H9 (cell line): ENCODE results near the gene BBX. TPM values are rescaled to one million over a fixed set of nuclear protein-coding genes. Genes with fewer than 3 reads are reported as not detected.

ENCODE experiments used
- DNase-seq: peaks from one replicate; pipeline ENCODE4 v3.0.0-alpha.2; 2017
- H2AFZ ChIP-seq: one replicate; pipeline ENCODE4 v1.6.1; 2013; ENCODE audit warnings: mild to moderate bottlenecking, low read length, control low read depth, moderate library complexity
- H2AK5ac ChIP-seq: 2 replicates; pipeline ENCODE4 v1.6.1; 2013; ENCODE audit warnings: low read length, control low read depth, mixed read lengths; ENCODE audit not compliant: insufficient read length
- H2BK120ac ChIP-seq: one replicate; pipeline ENCODE4 v1.6.1; 2013; ENCODE audit warnings: low read depth, mild to moderate bottlenecking, low read length, control low read depth, inconsistent platforms; ENCODE audit not compliant: poor library complexity, severe bottlenecking
- H2BK12ac ChIP-seq: 2 replicates; pipeline ENCODE4 v1.6.1; 2013; ENCODE audit warnings: low read length, control low read depth, mixed read lengths, low read depth; ENCODE audit not compliant: insufficient read length
- H2BK15ac ChIP-seq: 2 replicates; pipeline ENCODE4 v1.6.1; 2013; ENCODE audit warnings: low read depth, low read length, control low read depth
- H2BK20ac ChIP-seq: one replicate; pipeline ENCODE4 v1.6.1; 2013; ENCODE audit warnings: low read depth, mild to moderate bottlenecking, low read length, control low read depth, inconsistent platforms; ENCODE audit not compliant: poor library complexity, severe bottlenecking
- H2BK5ac ChIP-seq: 2 replicates; pipeline ENCODE4 v1.6.1; 2013; ENCODE audit warnings: low read length, control low read depth, mixed read lengths; ENCODE audit not compliant: insufficient read length
- H3K14ac ChIP-seq: 2 replicates; pipeline ENCODE4 v1.6.1; 2013; ENCODE audit warnings: low read length, control low read depth; ENCODE audit not compliant: insufficient read depth
- H3K18ac ChIP-seq: 2 replicates; pipeline ENCODE4 v1.6.1; 2013; ENCODE audit warnings: low read depth, mild to moderate bottlenecking, mixed read lengths, low read length, control low read depth; ENCODE audit not compliant: insufficient read length
- H3K23ac ChIP-seq: 2 replicates; pipeline ENCODE4 v1.6.1; 2013; ENCODE audit warnings: low read length, control low read depth, mixed read lengths, low read depth; ENCODE audit not compliant: insufficient read length
- H3K23me2 ChIP-seq: 2 replicates; pipeline ENCODE4 v1.6.1; 2013; ENCODE audit warnings: low read depth, mild to moderate bottlenecking, mixed read lengths, low read length, control low read depth; ENCODE audit not compliant: insufficient read length, poor library complexity, severe bottlenecking
- H3K27ac ChIP-seq: 2 replicates; pipeline ENCODE4 v1.5.1; 2013; ENCODE audit warnings: low read length, control low read depth, mixed read lengths, low read depth; ENCODE audit not compliant: insufficient read length
- H3K27me3 ChIP-seq: 2 replicates; pipeline ENCODE4 v1.6.1; 2013; ENCODE audit warnings: low read length, control low read depth, inconsistent platforms; ENCODE audit not compliant: insufficient read depth
- H3K4ac ChIP-seq: 2 replicates; pipeline ENCODE4 v1.6.1; 2013; ENCODE audit warnings: low read depth, mild to moderate bottlenecking, control low read depth, inconsistent platforms, low read length, moderate library complexity
- H3K4me1 ChIP-seq: 2 replicates; pipeline ENCODE4 v1.6.1; 2013; ENCODE audit warnings: low read length, control low read depth, inconsistent platforms; ENCODE audit not compliant: insufficient read depth
- H3K4me2 ChIP-seq: 2 replicates; pipeline ENCODE4 v1.6.1; 2013; ENCODE audit warnings: low read length, control low read depth, mixed read lengths; ENCODE audit not compliant: insufficient read length, insufficient read depth
- H3K56ac ChIP-seq: 2 replicates; pipeline ENCODE4 v1.6.1; 2013; ENCODE audit warnings: low read depth, mild to moderate bottlenecking, mixed read lengths, low read length, control low read depth; ENCODE audit not compliant: insufficient read length
- H3K79me1 ChIP-seq: 2 replicates; pipeline ENCODE4 v1.6.1; 2013; ENCODE audit warnings: low read depth, mild to moderate bottlenecking, moderate library complexity, low read length, control low read depth, inconsistent platforms; ENCODE audit not compliant: insufficient read depth, poor library complexity, severe bottlenecking
- H3K79me2 ChIP-seq: 2 replicates; pipeline ENCODE4 v1.6.1; 2013; ENCODE audit warnings: low read length, control low read depth, inconsistent platforms; ENCODE audit not compliant: insufficient read depth
- H3K9ac ChIP-seq: 2 replicates; pipeline ENCODE4 v1.6.1; 2013; ENCODE audit warnings: low read length, control low read depth, mixed read lengths; ENCODE audit not compliant: insufficient read length; ENCODE audit errors: extremely low read depth
- H3K9me3 ChIP-seq: one replicate; pipeline ENCODE4 v1.6.1; 2013; ENCODE audit warnings: low read depth, low read length, inconsistent platforms; ENCODE audit not compliant: control insufficient read depth
- H3T11ph ChIP-seq: one replicate; pipeline ENCODE4 v1.6.1; 2013; ENCODE audit warnings: mild to moderate bottlenecking, low read length, control low read depth, inconsistent platforms
- H4K20me1 ChIP-seq: one replicate; pipeline ENCODE4 v1.6.1; 2013; ENCODE audit not compliant: control insufficient read depth, insufficient read length, insufficient read depth
- H4K5ac ChIP-seq: 2 replicates; pipeline ENCODE4 v1.6.1; 2013; ENCODE audit warnings: low read depth, mild to moderate bottlenecking, mixed read lengths, low read length, control low read depth; ENCODE audit not compliant: insufficient read length
- H4K8ac ChIP-seq: replicated peaks from 2 replicates; pipeline ENCODE4 v1.6.1; 2013; ENCODE audit warnings: low read length, control low read depth, mixed read lengths, low read depth; ENCODE audit not compliant: insufficient read length
- H4K91ac ChIP-seq: 2 replicates; pipeline ENCODE4 v1.6.1; 2013; ENCODE audit warnings: low read depth, mild to moderate bottlenecking, moderate library complexity, mixed read lengths, low read length, control low read depth; ENCODE audit not compliant: insufficient read length
- H3K27ac Mint-ChIP-seq, 3 experiments: 2 replicates in 2 of 3; 3 replicates in 1 of 3; pipeline ENCODE4 v1.8.0; 2020 to 2021; ENCODE audit warnings: mixed read lengths in 3 of 3, mild to moderate bottlenecking in 1 of 3, moderate library complexity in 1 of 3
- H3K27me3 Mint-ChIP-seq: 2 replicates; pipeline ENCODE4 v1.8.0; 2021; ENCODE audit warnings: low read depth, mild to moderate bottlenecking, moderate library complexity, mixed read lengths
- H3K36me3 Mint-ChIP-seq, 3 experiments: 2 replicates in 2 of 3; 3 replicates in 1 of 3; pipeline ENCODE4 v1.8.0; 2020 to 2021; ENCODE audit warnings: low read depth in 3 of 3, mixed read lengths in 3 of 3; ENCODE audit not compliant: insufficient read depth in 1 of 3
- H3K4me1 Mint-ChIP-seq, 2 experiments: 2 replicates each; pipeline ENCODE4 v1.8.0; 2020; ENCODE audit warnings: mixed read lengths in 2 of 2
- H3K4me3 Mint-ChIP-seq, 2 experiments: 2 replicates in 1 of 2; 3 replicates in 1 of 2; pipeline ENCODE4 v1.8.0; 2020 to 2021; ENCODE audit warnings: mild to moderate bottlenecking in 2 of 2, mixed read lengths in 2 of 2, moderate library complexity in 1 of 2
- H3K9me3 Mint-ChIP-seq, 2 experiments: 2 replicates in 1 of 2; 3 replicates in 1 of 2; pipeline ENCODE4 v1.8.0; 2020; ENCODE audit warnings: mild to moderate bottlenecking in 2 of 2, mixed read lengths in 2 of 2, moderate library complexity in 1 of 2
- WGBS: extraction: QIAGEN DNeasy Blood & Tissue Kit; methylation state at CpG from one replicate; pipeline ENCODE4 v1.1.7; 2013; ENCODE audit warnings: missing lambda C conversion rate, low lambda C conversion rate, mixed read lengths; ENCODE audit not compliant: insufficient read length; ENCODE audit errors: extremely low coverage; 5-methylcytosine and 5-hydroxymethylcytosine counted together
- total RNA-seq: library from RNA; stranded (reverse); gene quantifications from 2 replicates; pipeline ENCODE4 v1.2.1, GENCODE V29; 2021
- TF ChIP-seq, protein P1 (sequence below): fragments of 200-600 bp; sonication (generic); conservative IDR thresholded peaks from 3 replicates; pipeline ENCODE4 v1.8.0; 2021; ENCODE audit warnings: antibody characterized with exemption, mild to moderate bottlenecking

The BBX gene
- total RNA-seq, 1 experiment from 2014 or later = 34.8 TPM

- H3K4me1 Mint-ChIP-seq = peaks cover 5 to 10% of the 10 kb centered on the region in 2 experiments
- Histone ChIP-seq H3K23ac (no peak overlapping the region), H4K5ac (no peak overlapping the region), H2BK5ac (no peak overlapping the region), H4K8ac (no peak overlapping the region), H3T11ph (no peak overlapping the region), H2BK20ac (no peak overlapping the region), H2BK15ac (no peak overlapping the region), H3K23me2 (no peaks in the 10 kb centered on the region), H2BK120ac (no peak overlapping the region), H2AFZ (no peak overlapping the region), H3K79me1 (no peaks in the 10 kb centered on the region), H4K91ac (no peak overlapping the region), H3K9me3 (no peaks in the 10 kb centered on the region), H3K18ac (no peak overlapping the region), H3K27ac (no peak overlapping the region), H3K27me3 (no peaks in the 10 kb centered on the region), H3K4me2 (no peak overlapping the region), H3K4me1 (peaks cover 4% of the 10 kb centered on the region; the same call in 1 of the 2 replicates), H3K14ac (no peak overlapping the region), H3K56ac (no peak overlapping the region), H2AK5ac (no peak overlapping the region), H4K20me1 (no peaks in the 10 kb centered on the region), H3K79me2 (no peaks in the 10 kb centered on the region), H2BK12ac (no peak overlapping the region), H3K4ac (no peak overlapping the region), H3K9ac (no peak overlapping the region)
- peak overlapping the region in 1 of 3 experiments; percentile 25; a peak in 1 of 7 replicates for H3K27ac Mint-ChIP-seq
- TF ChIP-seq, protein P1, sequence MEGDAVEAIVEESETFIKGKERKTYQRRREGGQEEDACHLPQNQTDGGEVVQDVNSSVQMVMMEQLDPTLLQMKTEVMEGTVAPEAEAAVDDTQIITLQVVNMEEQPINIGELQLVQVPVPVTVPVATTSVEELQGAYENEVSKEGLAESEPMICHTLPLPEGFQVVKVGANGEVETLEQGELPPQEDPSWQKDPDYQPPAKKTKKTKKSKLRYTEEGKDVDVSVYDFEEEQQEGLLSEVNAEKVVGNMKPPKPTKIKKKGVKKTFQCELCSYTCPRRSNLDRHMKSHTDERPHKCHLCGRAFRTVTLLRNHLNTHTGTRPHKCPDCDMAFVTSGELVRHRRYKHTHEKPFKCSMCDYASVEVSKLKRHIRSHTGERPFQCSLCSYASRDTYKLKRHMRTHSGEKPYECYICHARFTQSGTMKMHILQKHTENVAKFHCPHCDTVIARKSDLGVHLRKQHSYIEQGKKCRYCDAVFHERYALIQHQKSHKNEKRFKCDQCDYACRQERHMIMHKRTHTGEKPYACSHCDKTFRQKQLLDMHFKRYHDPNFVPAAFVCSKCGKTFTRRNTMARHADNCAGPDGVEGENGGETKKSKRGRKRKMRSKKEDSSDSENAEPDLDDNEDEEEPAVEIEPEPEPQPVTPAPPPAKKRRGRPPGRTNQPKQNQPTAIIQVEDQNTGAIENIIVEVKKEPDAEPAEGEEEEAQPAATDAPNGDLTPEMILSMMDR = no peak
- whole genome bisulfite sequencing = no CpG with 5 or more reads among the region's 3 CpGs
- no peaks in the 10 kb centered on the region for H3K9me3 Mint-ChIP-seq
- H3K4me3 Mint-ChIP-seq = no peak overlapping the region
- DNase-seq = no peak
- no peaks in the 10 kb centered on the region for H3K27me3 Mint-ChIP-seq
- peaks cover 3 to 19% (median 5%) of the 10 kb centered on the region in 3 experiments; a peak in 5 of 7 replicates for H3K36me3 Mint-ChIP-seq
Observed at GRCh38 chr3:107716734-107717133, 194.0 kb downstream of the BBX start.
